HG03575 (cell line): ENCODE results near the gene EFCAB9.
"Not testable (repeated sequence)": the region's sequence is repeated elsewhere in the genome, so short reads cannot be mapped to it uniquely, and the experiment has no call there.

ENCODE experiments used
- ATAC-seq: cut with Tn5 transposase; IDR thresholded peaks from one replicate; pipeline ENCODE4 v1.9.1; 2021; ENCODE audit not compliant: unreplicated experiment, insufficient number of reproducible peaks, low FRiP score; ENCODE audit errors: extremely low read depth

The EFCAB9 gene

DNA sequence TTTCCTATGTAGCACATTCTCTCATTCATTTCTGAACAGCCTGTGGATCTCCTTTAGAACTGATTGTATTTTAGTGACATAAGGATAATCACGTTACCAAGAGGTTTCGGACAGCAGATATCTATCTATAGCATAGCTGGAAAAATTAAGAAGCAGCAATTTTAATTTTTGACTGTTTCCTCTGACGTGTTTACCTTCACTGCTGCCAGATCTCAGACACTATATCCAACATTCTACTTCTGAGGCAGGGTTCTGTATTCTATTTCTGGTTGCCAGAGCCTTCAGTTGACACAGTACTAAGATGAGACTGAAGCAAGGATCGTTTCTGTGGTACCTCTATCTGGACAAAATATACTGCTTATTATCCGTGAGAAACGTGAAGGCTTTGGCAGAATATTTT lies at the start of gene EFCAB9:
Gene EFCAB9 (plus strand): TSS at position 301 of the 400 bp plus-strand sequence. CDS start 1 bp downstream, at position 302.
- no peak for ATAC-seq

DNA sequence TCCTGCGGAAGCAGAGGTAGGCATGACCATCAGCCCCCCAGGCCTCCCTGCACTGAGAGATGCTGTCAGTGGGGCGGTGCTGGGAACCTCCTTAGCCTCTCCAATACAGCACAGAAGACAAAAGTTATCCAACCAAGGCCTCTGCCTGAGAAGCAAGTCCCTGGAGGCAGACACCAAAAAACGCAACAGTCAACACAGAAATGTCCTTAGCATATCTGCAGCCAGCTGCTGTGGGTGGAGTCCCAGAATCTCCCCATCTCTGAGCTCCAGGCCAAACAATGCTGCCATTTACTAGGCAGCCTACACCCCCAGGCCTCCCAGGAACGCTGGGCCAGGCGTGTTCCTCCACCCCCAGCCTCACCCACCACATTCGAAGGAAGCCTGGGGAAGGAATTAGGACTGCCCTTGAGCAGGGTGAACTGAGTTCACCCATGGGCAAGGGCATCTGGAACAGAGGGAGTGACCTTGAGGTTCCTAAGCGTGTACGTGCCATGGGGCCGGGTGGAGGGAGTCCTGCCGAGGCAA lies 49.6 kb upstream of the EFCAB9 start:
- no peak for ATAC-seq

DNA sequence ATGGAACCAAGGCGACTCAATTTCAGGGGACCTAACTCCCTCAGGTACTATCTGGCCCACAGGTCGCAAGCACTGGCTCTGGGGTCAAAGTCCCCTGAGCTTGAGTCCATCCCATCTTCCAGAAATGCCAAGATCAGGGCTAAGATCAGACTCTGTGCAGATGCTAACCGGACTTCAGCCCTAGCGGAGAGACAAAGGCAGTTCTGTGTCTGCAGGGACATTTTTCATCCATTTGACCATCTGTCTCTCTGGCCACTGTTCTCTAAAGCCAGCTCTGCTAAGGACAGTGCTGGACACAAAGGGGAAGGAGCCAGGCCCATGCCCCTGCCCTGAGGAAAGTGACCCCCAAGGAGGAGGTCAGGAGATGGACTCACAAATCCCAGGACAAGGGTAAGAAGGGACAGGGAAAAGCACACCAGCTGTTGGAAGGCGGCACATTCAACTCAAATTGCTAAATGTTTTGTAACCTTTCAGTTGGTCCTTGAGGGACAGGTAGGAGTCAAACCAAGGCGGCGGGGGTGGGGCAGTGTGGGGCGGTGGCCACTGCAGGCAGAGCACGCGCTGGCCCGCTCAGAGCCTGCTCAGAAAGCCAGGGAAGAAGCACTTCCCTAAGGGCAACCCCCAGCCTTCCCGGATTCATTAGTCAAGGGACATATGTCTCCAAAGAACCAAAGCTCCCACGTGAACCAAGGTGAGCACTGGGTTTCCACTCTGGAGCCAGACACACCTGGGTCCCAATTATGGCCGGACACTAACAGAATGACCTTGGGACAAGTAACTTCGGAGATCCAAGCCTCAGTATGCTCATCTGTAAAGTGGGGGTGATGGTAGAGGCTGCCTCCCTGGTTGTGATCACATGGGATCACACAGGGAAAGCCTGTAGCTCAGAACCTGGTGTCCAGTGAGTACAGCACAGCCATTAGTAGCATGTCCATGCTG lies 48.8 kb upstream of the EFCAB9 start:
- no peak for ATAC-seq

DNA sequence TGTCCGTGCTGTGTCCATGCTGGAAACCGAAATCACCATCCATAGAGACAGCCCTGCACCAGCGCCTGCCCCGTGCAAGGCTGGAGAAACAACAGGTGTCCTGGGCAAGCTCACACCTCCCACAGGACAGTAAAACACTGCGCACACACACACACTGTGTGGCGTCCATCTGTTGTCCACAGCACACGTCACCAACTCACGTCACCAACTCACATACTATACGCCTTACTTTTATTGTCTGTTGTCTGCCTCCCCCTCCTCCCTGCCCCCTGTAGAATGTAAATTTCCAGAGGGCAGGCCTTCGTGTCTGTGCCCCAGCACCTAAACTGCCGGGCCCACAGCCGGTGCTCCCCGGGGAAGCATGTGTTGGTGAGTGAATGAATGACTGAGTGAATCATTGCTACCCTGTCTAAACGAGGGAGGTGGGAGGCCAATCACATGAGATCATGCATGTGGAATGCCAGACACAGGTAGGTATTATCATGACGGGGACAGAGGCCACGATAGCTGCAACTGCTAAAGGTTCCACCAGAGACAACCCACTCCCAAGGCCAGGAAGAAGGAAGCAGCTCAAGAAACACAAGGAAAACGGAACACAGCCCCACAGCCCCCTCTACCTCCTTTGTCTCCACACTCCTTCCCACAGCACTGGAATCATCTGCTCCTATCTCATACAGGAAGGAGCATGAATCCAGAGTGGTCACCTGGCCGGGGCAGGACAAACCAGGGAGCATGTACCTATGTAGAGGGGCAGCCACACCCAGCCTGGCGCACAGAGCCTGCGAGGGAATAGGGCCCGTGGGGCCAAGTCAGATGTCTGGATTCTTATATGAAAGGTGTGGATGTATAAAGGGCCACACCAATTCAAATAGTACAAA lies 47.9 kb upstream of the EFCAB9 start:
- no peak for ATAC-seq

DNA sequence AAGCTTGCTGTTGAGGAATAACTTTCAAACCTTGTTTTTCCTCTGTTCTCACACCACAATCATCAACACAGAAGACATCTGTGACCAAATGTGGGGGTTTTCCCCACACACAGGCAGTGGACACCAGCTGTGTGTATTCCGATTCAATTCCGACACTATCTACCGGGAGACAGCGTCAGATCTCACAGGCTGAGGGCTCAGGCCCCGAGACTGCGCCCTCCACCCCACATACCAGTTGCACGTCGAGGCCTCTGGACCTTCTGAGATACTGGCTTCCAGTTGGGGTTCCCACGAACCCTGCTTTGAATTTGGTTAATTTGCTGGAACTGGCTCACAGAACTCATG lies 47.3 kb upstream of the EFCAB9 start:
- no peak for ATAC-seq

DNA sequence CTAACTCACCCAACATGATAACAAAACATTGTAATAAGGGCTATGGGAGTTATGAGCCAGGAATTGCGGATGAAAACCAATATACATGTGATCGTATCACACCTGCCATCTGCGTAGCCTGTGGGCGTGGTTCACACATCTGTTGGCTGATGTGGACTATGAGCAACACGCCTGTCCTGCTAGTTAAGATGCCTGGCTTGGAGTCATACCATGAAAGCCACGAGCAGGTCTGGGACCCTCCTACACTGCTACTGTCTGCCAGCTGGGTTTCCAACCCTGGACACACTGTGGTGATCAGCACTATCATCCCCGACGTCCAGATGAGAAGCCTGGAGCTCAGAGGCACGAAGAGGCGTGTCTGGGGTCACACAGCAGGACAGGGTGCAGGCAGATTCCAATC lies 46.1 kb upstream of the EFCAB9 start:
- ATAC-seq, result no peak

DNA sequence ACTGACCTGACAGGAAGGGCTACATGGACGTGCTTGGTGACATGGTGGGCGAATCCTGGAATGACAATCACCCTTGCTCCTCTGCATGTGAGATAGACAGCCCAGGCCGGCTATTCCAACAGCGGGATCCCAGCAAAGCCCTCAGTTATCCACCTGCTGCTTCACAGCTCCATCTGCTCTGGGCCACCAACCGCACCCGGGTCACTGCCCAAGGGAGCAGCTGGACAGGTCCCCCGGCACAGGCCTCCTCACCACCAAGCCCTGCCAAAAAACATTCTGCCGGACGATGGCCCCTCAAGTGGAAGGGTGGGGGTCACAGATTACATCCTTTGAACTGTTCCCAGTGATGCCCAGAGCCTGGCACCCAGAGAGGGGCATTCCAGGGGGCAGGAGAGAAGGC lies 45.6 kb upstream of the EFCAB9 start:
- no peak for ATAC-seq

DNA sequence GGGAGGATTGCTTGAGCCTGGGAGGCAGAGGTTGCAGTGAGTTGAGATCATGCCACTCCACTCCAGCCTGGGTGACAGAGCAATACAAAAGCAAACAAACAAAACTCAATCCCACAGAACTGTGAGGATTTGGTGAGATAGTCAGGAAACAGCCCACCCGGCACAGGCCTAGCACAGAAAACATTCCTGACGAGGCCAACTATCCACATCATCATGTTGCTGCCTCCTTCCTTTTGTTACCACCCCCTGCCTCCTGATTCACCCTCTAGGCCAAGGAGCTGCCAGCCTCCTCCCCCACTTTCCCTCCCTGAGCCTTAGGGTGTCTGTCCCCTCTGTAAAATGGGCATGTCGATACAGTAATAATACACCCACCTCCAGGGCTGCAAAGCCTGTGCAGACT lies 44.9 kb upstream of the EFCAB9 start:
- ATAC-seq, result no peak

DNA sequence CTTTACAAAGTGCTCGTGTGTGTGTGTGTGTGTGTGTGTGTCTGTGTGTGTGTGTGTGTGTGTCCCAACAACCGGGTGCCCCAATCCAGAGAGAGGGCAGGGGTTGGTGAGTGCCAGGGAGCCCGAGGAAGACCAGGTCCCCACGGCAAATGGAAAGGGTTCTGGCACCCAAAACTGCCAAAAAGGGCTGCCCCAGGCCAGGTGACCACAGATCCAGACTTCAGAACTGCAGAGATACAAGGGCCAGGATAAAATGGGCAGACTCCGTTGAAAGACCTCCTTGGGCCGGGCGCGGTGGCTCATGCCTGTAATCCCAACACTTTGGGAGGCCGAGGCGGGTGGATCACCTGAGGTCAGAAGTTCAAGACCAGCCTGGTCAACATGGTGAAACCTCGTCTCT lies 44.5 kb upstream of the EFCAB9 start:
- ATAC-seq, result not testable (repeated sequence)

DNA sequence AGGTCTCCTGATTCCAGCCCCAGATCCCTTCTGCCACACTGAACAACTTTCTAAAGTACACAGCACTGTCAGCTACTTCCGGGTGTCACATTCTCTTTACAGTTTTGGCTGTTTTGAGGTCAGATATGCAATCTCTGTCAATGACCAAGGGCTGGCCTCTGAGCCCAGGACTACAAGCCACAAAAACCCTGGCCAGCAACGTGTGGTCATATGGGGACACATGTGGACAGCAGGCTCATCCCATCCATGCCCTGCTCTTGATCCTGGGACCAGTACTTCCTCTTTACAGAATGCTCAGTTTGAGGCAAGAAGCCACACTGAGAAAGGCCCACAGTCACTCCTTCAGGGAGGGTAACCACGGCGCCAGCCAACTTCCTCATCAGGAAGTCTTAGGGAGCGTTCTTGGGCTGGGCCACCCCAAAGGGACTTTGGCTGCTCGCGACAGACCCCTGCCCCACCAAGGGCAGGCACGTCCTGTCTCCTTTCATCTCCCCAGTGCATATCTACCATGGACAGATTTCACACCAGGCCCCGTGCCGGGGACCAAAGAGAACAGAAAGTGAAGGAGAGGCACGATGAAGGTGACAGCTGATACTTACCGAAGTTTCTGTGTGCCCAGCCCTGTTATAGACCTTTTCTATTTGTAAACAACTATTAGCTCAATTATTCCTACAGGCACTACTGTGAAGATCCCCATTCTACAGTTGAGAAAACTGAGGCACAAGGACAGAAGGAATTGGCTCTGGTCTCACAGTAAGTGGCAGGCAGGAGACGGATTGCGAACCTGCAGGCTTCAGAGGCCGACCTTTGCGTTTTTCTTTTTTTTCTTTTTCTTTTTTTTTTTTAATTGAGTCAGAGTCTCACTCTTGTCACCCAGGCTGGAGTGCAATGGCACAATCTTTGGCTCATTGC lies 43.2 kb upstream of the EFCAB9 start:
- no peak for ATAC-seq

DNA sequence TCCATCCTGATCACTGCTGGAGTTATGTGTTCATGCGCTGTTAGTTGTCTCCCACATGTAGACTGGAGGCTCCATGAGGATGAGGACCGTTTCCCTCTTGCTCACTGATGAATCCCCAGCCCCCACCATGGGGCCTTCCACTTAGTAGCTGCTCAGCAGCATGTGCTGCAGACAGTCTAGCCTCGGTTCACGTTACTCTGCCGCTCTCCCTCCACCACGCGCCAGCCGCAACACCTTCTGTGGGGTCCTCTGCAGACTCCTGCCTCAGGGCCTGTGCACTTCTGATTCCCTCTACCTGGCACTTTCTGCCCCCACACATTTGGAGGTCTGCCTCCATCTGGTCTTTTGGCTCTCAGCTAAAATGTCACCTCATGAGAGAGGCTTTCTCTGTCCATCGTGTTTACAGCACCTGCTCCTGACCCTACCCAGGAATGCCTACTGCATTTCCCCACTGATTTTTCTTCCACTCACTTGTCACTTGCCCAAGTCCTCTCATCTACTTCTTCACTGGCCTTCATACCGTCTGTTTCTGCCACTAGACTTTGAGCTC lies 42.2 kb upstream of the EFCAB9 start:
- ATAC-seq, result no peak

DNA sequence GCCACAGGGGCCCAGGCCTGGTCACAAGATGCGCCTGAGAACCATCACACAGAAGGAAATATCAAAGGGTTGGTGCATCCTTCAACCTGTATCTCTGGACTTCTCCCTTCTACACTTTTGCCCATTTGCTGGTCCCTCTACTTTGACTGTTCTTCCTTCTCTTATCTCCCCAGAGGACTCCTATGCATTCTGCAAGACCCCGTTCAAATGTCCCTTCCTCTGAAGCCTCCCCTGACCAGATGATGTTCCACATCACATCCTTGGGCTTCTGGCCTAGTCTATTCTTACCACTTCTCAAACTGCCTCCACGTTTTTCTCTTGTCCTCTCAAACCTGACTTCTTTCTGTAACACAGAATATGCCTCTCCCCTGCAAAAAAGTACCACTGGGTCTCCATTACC lies 40.3 kb upstream of the EFCAB9 start:
- ATAC-seq, result no peak

DNA sequence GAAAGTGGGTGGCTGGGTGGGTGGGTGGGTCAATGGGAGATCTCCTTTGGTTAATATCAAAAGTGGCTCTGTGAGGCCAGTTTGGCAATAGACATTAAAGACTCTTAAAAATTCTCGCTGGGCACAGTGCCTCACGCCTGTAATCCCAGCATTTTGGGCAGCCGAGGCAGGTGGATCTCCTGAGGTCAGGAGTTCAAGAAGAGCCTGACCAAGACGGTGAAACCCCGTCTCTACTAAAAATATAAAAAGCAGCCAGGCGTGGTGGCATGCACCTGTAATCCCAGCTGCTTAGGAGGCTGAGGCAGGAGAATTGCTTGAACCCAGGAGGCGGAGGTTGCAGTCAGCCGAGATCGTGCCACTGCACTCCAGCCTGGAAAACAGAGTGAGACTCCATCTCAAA lies 38.9 kb upstream of the EFCAB9 start:
- ATAC-seq, result not testable (repeated sequence)

DNA sequence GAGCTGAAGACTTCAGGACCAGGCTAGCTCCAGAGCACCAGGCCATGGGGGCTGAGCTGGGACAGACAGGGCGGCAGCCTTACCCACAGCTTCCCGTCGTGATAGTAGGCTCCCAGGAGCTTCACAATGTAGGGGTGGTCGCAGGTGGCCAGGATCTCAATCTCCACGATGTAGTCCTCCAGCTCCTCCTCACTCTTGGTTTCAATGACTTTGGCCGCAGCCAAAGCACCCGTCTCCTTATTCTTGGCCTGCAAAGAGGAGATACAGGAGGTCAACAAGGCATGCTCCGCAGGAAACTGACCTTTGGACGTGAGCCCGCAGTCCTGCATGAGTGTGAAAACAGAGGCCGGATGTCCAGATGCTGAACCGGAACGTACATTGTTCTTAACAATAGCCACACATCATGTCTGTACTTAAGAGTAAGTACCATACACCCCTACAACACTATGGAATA lies 37.4 kb upstream of the EFCAB9 start:
- ATAC-seq, result no peak

DNA sequence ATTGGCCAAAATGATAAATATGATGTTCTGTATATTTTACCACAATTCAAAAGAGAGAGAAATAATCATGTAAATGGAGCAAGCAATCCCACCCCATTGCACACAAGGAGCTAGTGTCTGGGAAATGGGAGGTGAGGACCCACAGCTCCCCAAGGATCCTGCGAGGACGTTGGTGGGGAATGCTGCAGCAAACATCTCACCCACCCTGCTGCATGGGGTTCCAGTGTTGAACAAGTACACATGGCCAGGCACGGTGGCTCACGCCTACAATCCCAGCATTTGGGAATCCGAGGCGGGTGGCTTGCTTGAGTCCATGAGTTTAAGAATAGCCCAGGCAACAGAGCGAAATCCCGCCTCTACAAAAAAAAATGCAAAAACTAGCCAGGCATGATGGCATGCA lies 35.0 kb upstream of the EFCAB9 start:
- ATAC-seq, result no peak

DNA sequence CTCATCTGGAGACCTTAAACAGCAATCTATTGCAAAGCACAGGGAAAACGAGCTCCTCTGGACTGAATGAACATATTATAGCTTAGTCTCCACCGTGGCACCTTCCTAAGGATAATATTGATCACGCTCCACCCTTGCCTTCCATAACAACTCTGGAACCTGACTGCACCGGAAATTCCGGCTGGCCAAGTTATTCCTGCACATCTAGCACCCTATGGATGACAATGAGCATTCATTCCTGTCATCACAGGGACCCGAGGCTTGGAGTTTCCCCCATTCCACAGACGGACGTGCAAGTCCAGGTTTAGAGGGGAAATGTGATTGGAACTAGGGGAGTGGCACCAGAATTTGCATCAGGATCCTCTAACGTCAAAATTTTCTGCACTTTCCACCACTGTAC lies 33.5 kb upstream of the EFCAB9 start:
- no peak for ATAC-seq

DNA sequence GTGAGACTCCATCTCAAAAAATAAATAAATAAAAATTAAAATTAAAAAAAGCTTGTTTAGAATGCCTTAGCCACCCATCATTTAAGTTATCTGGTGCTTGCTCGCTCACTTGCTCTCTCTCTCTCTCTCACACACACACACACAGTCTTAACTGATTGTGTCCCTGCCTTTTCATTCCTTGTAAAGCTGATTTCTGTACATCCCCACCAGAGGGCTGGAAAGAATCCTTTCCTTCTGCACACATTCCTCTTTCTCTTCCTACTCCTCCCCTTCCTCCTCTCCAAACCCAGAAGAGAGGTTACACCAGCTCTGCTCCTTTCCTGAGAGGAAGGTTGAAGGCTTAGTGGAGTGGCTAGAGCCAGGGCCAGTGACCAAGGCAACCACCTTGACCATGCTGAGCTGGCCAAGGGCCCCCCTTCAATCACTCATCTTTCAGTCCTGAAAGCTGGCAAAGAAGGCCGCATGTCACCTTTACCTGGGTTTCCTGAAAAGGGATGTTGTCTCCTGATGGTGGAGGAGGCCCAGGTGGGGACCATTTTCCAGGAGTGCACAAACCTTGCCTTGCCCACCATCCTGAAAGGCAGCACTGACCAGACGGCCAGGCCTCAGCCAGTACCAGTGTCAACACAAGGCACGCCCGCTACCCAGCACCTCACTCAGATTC lies 31.5 kb upstream of the EFCAB9 start:
- no peak for ATAC-seq

DNA sequence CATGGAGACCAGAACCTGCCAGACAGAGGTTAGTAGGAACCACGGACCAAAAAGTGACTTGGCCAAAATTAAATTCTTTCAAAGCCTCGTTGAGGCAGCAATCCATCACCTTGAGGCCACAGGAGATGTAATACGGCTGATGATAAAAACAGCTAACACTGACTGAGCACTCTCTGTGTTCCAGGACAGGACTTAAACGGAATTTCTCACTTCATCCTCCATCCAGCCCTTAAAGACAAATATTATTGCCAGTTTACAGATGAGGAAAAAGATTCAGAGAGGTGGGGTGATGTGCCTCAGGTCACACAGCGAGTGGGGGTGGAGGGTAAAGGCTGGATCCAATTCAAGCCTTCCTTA lies 31.0 kb upstream of the EFCAB9 start:
- ATAC-seq, result no peak
